ENCODE data around the gene HOXB9. TPM values are rescaled to one million over a fixed set of nuclear protein-coding genes. Genes with fewer than 3 reads are reported as not detected.

The HOXB9 gene
- total RNA-seq, 1 experiment from 2014 or later: not detected

DNA sequence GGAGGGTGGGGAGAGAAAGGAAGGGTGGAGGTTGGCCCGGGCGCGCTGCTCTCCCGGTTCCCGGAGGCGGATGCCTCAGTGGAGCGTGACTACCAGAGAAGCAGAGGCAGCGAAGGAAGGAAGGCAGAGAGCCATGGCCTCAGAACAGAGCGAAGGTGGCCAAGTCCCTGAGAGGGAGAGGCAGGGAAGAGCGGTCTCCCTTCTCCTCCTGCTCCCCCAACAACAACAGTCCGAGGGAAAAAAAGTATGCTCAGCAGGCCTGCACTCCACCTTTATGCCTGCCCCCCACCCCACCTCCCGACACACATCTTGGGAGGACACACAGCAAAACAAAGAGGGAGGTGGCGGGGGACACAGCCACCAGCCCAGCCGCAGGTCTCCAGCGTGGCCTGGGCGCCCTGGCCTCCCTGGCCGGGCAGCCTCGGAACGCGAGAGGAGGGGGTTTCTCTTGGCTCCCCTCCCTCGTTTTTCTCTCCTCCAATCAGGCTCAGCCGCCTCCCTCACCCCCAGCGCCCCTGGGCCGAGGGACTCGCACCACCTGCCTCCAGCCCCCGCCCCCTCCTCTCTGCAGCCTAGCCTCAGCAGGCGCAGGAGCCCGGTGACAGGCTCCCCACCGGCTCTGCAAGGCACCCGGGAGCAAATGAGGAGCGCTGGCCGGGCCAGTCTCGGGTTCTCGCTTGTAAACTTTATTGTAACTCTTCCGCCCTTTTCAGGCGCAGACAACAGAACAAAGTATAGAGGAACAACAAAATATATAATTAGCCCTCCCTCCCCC is 14.3 kb downstream of the HOXB9 start:
- Histone ChIP-seq H4K5ac (ENCODE audit: insufficient read length, low read depth, low read length) (no peak overlapping the region), H2AFZ (ENCODE audit: low read length) (no peak overlapping the region), H3K23ac (ENCODE audit: insufficient read length, low read depth, low read length) (no peak overlapping the region), H3T11ph (ENCODE audit: low read length) (no peak overlapping the region), H2BK120ac (ENCODE audit: low read depth, low read length, poor library complexity, severe bottlenecking) (no peak overlapping the region), H3K9me3 (ENCODE audit: control insufficient read depth, low read depth, low read length) (no peaks in the 10 kb centered on the region), H3K56ac (ENCODE audit: insufficient read length, low read depth, low read length) (no peak overlapping the region), H3K4me2 (ENCODE audit: insufficient read depth, insufficient read length, low read length) (no peak overlapping the region), H3K23me2 (ENCODE audit: insufficient read length, low read depth, low read length, poor library complexity, severe bottlenecking) (peaks cover 5% of the 10 kb centered on the region), H2BK5ac (ENCODE audit: insufficient read length, low read length) (no peak overlapping the region), H3K14ac (ENCODE audit: insufficient read depth, low read length) (no peak overlapping the region), H4K91ac (ENCODE audit: insufficient read length, low read depth, low read length) (no peak overlapping the region), H2BK15ac (ENCODE audit: low read depth, low read length) (no peak overlapping the region), H3K18ac (ENCODE audit: insufficient read length, low read depth, low read length) (no peak overlapping the region), H4K8ac (replicated peaks; ENCODE audit: insufficient read length, low read depth, low read length) (no peak overlapping the region), H2BK12ac (ENCODE audit: insufficient read length, low read depth, low read length) (no peak overlapping the region), H3K4ac (ENCODE audit: low read depth, low read length) (no peak overlapping the region), H3K27me3 (ENCODE audit: insufficient read depth, low read length) (peaks cover 95% of the 10 kb centered on the region), H2BK20ac (ENCODE audit: low read depth, low read length, poor library complexity, severe bottlenecking) (no peak overlapping the region), H4K20me1 (ENCODE audit: control insufficient read depth, insufficient read depth, insufficient read length) (no peaks in the 10 kb centered on the region), H3K9ac (ENCODE audit: extremely low read depth, insufficient read length, low read length) (no peak overlapping the region), H3K79me1 (ENCODE audit: insufficient read depth, low read depth, low read length, poor library complexity, severe bottlenecking) (no peaks in the 10 kb centered on the region), H2AK5ac (ENCODE audit: insufficient read length, low read length) (no peak overlapping the region), H3K79me2 (ENCODE audit: insufficient read depth, low read length) (no peaks in the 10 kb centered on the region), H3K27ac (ENCODE audit: insufficient read length, low read depth, low read length) (no peak overlapping the region), H3K4me1 (ENCODE audit: insufficient read depth, low read length) (no peaks in the 10 kb centered on the region)
- peaks cover 9 to 21% of the 10 kb centered on the region in 2 experiments for H3K9me3 Mint-ChIP-seq
- H3K27ac Mint-ChIP-seq: no peak overlapping the region
- H3K4me3 Mint-ChIP-seq: peak overlapping the region in 1 of 2 experiments; percentile 23; a peak in 1 of 5 replicates
- H3K36me3 Mint-ChIP-seq (ENCODE audit: insufficient read depth in 1 of 3, low read depth in 3 of 3): no peaks in the 10 kb centered on the region; a peak in 1 of 7 replicates
- no CpG with 5 or more reads among the region's 36 CpGs for WGBS (ENCODE audit: extremely low coverage, insufficient read length, low lambda C conversion rate)
- H3K27me3 Mint-ChIP-seq (ENCODE audit: low read depth): peaks cover 100% of the 10 kb centered on the region
- TF ChIP-seq, protein P1, sequence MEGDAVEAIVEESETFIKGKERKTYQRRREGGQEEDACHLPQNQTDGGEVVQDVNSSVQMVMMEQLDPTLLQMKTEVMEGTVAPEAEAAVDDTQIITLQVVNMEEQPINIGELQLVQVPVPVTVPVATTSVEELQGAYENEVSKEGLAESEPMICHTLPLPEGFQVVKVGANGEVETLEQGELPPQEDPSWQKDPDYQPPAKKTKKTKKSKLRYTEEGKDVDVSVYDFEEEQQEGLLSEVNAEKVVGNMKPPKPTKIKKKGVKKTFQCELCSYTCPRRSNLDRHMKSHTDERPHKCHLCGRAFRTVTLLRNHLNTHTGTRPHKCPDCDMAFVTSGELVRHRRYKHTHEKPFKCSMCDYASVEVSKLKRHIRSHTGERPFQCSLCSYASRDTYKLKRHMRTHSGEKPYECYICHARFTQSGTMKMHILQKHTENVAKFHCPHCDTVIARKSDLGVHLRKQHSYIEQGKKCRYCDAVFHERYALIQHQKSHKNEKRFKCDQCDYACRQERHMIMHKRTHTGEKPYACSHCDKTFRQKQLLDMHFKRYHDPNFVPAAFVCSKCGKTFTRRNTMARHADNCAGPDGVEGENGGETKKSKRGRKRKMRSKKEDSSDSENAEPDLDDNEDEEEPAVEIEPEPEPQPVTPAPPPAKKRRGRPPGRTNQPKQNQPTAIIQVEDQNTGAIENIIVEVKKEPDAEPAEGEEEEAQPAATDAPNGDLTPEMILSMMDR (conservative IDR thresholded peaks at IDR 0.05): no peak
- peaks cover 12 to 25% of the 10 kb centered on the region in 2 experiments for H3K4me1 Mint-ChIP-seq
- DNase-seq: peak; percentile 86

Data from H9 (cell line).